ENCODE data around the gene AQP11. TPM values are rescaled to one million over a fixed set of nuclear protein-coding genes. Genes with fewer than 3 reads are reported as not detected.
"Not testable (repeated sequence)": the region's sequence is repeated elsewhere in the genome, so short reads cannot be mapped to it uniquely, and the experiment has no call there.

Gene AQP11
- total RNA-seq, 1 donor, result 2.9 TPM

- H3K4me2 ChIP-seq (ENCODE audit: insufficient read depth, low read length), result no peak overlapping the region
- H3K4me3 ChIP-seq (ENCODE audit: insufficient read depth, low read length), result no peak overlapping the region
- no peaks in the 10 kb centered on the region for H3K79me2 ChIP-seq (ENCODE audit: insufficient read depth, low read length)
- H4K20me1 ChIP-seq (ENCODE audit: insufficient read depth, low read length), result no peaks in the 10 kb centered on the region
- no peak overlapping the region for H2AFZ ChIP-seq (ENCODE audit: low read length)
- no peak for DNase-seq (ENCODE audit: insufficient read length, low spot score, missing footprints)
- peak; percentile 78 for TF ChIP-seq CTCF (IDR thresholded peaks at IDR 0.05; ENCODE audit: extremely low read depth, low read depth, low read length)
- no peaks in the 10 kb centered on the region for H3K27me3 ChIP-seq (ENCODE audit: insufficient read depth, low read length)
- peaks cover 65% of the 10 kb centered on the region for H3K36me3 ChIP-seq (ENCODE audit: insufficient read depth, low read length)
- no peak overlapping the region for H3K27ac ChIP-seq (ENCODE audit: low read depth, low read length)
- H3K9me3 ChIP-seq (ENCODE audit: low read depth, low read length), result no peaks in the 10 kb centered on the region
- H3K4me1 ChIP-seq (ENCODE audit: insufficient read depth, low read length), result no peaks in the 10 kb centered on the region
Measured at GRCh38 chr11:77619576-77620198, 29.9 kb downstream of the AQP11 start.

GRCh38 chr11:77630157-77630710, 40.5 kb downstream of the AQP11 start:
- peaks cover 72% of the 10 kb centered on the region for H3K79me2 ChIP-seq (ENCODE audit: insufficient read depth, low read length)
- TF ChIP-seq CTCF (IDR thresholded peaks at IDR 0.05; ENCODE audit: extremely low read depth, low read depth, low read length), result no peak
- H3K36me3 ChIP-seq (ENCODE audit: insufficient read depth, low read length), result peaks cover 17% of the 10 kb centered on the region
- peaks cover 3% of the 10 kb centered on the region for H4K20me1 ChIP-seq (ENCODE audit: insufficient read depth, low read length)
- DNase-seq (ENCODE audit: insufficient read length, low spot score, missing footprints), result no peak
- H3K27ac ChIP-seq (ENCODE audit: low read depth, low read length), result peak overlapping the region; percentile 11
- H3K9me3 ChIP-seq (ENCODE audit: low read depth, low read length), result no peaks in the 10 kb centered on the region
- H2AFZ ChIP-seq (ENCODE audit: low read length), result no peak overlapping the region
- H3K4me3 ChIP-seq (ENCODE audit: insufficient read depth, low read length), result no peak overlapping the region
- H3K4me2 ChIP-seq (ENCODE audit: insufficient read depth, low read length), result peak overlapping the region; percentile 6
- H3K4me1 ChIP-seq (ENCODE audit: insufficient read depth, low read length), result peaks cover 11% of the 10 kb centered on the region
- no peaks in the 10 kb centered on the region for H3K27me3 ChIP-seq (ENCODE audit: insufficient read depth, low read length)

GRCh38 chr11:77633926-77634325, 44.2 kb downstream of the AQP11 start:
- peaks cover 78% of the 10 kb centered on the region for H3K79me2 ChIP-seq (ENCODE audit: insufficient read depth, low read length)
- DNase-seq (ENCODE audit: insufficient read length, low spot score, missing footprints); H2AFZ ChIP-seq (ENCODE audit: low read length); H3K36me3 ChIP-seq (ENCODE audit: insufficient read depth, low read length); H3K27me3 ChIP-seq (ENCODE audit: insufficient read depth, low read length); H4K20me1 ChIP-seq (ENCODE audit: insufficient read depth, low read length); H3K4me3 ChIP-seq (ENCODE audit: insufficient read depth, low read length); H3K9me3 ChIP-seq (ENCODE audit: low read depth, low read length): not testable (repeated sequence)
- peak overlapping the region; percentile 30 for H3K27ac ChIP-seq (ENCODE audit: low read depth, low read length)
- peaks cover 24% of the 10 kb centered on the region for H3K4me1 ChIP-seq (ENCODE audit: insufficient read depth, low read length)
- H3K4me2 ChIP-seq (ENCODE audit: insufficient read depth, low read length), result peak overlapping the region; percentile 50

- Histone ChIP-seq H4K20me1 (ENCODE audit: insufficient read depth, low read length) (no peaks in the 10 kb centered on the region), H3K36me3 (ENCODE audit: insufficient read depth, low read length) (peaks cover 4% of the 10 kb centered on the region), H2AFZ (ENCODE audit: low read length) (peak overlapping the region; percentile 96), H3K4me2 (ENCODE audit: insufficient read depth, low read length) (peak overlapping the region; percentile 89), H3K4me1 (ENCODE audit: insufficient read depth, low read length) (peaks cover 19% of the 10 kb centered on the region), H3K27me3 (ENCODE audit: insufficient read depth, low read length) (no peaks in the 10 kb centered on the region), H3K9me3 (ENCODE audit: low read depth, low read length) (no peaks in the 10 kb centered on the region), H3K27ac (ENCODE audit: low read depth, low read length) (peak overlapping the region; percentile 80), H3K79me2 (ENCODE audit: insufficient read depth, low read length) (peaks cover 53% of the 10 kb centered on the region), H3K4me3 (ENCODE audit: insufficient read depth, low read length) (peak overlapping the region; percentile 85)
- no peak for TF ChIP-seq CTCF (IDR thresholded peaks at IDR 0.05; ENCODE audit: extremely low read depth, low read depth, low read length)
- peak; percentile 19 for DNase-seq (ENCODE audit: insufficient read length, low spot score, missing footprints)
Measured at GRCh38 chr11:77636731-77637344, 47.1 kb downstream of the AQP11 start.

All from osteoblast (primary cell).